ENCODE measurements around the gene MTSS2.

The MTSS2 gene

DNA sequence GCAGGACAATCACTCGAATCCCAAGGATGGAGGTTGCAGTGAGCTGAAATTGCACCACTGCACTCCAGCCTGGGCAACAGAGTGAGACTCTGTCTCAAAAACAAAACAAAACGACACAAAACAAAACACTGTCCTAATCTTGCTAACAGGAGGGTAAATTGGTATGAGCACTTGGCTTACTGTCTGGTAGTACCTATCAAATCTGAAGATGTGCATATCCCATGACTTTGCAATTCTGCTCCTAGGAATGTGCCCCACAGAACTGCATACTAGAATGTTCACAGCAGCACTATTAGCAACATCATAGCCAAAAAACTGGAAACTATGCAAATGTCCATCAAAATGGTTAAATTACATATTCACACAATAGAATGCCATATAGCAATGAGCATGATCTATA, 15.7 kb downstream of the MTSS2 start:
- no peak for DNase-seq

DNA sequence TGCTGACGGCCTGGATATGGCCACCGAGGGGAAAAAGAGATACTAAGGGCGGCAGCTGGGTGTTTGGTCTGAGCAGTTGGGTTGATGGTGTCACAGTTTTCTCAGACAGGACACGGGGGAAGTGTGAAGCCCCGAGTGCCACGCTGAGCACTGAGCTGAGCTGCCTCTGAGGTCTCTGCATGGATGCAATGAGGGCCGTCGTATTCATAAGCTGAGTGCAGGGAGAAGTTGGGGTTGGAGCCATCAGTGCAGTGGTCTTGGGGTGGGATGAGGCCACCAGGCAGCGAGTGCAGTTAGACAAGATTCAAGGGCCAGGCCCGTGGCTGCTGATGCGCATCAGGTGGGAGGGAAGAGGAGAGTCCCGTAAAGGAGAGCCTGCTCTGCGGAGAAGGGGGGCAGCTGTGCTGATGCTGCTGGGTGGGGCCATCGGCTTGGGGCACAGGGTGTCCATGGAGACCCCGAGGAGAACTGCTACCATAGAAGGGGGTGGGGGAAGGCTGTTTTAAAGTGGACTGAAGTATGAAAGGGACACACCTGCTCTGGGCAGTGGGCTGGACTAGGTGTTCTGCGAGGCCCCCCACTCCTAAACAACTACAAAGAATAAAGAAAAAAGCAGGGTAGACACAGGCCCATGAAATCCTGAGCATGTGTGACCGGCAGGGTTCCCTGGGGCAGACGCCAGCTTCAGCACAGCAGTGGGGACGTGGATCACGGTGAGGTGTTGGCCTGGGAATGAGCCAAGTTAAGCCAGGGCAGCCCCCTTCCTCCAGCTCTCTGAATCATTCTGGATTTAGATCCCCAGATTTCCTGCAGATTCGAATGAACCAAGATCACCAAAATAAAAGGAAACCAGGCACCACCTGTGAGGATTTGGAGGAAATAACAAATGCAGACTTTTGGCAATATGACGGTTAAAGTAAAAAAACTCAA, 19.8 kb downstream of the MTSS2 start:
- DNase-seq: no peak

DNA sequence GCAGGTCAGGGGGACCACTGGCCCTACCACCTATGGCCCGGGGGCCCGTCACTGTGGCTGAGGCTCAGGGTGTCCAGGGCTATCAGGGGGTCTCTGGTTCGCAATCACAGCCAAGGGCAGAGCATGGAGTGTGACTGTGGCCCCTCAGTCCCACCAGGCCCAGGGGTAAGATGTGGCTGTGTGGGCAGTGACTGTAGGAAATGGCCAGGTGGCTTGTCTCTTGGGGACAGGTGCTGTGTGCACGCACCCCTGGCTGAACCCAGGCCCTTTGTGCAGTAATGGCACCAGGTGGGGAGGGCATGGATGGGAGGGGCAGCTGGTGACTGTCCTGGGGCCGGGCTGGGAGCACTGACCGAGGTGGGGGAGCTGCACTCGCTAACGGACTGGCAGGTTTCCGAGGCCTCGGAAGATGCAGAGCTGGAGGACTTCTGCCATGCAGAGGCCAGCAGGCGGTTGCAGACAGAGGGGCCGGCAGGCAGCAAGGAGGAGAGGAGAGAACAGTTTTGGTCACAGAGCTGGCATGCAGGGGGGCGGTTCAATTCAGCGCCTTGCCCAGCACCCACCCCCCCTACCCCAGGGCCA, 20.6 kb downstream of the MTSS2 start:
- no peak for DNase-seq

DNA sequence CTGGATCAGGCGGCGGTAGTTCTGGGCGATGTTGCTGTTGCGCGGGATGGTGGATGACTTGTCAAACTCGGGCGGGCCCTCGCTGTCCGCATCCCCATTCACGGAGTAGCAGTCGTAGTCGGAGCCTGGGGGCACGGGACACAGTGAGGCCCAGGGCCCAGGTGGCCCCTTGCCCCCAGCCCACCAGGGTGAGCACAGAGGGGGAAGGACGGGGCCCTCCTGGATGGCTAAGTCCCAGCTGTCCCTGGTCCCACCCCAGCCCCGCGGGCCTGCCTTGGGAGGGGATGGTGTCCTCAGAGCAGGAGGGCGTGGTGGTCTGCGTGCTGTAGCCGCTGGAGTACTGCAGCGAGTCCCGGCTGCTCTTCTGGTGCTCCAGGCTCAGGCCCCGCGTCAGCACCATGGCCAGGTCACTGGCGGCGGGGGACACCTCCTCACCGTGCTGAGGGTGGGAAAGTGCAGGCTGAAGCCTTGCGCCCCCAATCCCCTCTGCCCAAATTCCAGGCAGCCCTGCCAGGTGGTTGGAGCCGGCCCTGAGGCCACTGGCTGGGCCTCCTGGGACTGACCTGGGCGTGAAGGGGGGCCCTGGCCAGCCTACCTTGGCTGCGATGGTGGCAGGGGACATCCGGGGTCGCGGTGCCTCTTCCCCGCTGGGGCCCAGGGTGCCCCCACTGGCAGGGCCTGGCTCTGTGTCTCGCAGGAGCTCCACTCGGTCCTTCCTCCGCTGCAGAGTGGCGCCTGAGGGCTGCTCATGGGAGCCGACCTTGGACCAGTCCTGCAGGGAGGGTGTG, 21.3 kb downstream of the MTSS2 start:
- DNase-seq: no peak

DNA sequence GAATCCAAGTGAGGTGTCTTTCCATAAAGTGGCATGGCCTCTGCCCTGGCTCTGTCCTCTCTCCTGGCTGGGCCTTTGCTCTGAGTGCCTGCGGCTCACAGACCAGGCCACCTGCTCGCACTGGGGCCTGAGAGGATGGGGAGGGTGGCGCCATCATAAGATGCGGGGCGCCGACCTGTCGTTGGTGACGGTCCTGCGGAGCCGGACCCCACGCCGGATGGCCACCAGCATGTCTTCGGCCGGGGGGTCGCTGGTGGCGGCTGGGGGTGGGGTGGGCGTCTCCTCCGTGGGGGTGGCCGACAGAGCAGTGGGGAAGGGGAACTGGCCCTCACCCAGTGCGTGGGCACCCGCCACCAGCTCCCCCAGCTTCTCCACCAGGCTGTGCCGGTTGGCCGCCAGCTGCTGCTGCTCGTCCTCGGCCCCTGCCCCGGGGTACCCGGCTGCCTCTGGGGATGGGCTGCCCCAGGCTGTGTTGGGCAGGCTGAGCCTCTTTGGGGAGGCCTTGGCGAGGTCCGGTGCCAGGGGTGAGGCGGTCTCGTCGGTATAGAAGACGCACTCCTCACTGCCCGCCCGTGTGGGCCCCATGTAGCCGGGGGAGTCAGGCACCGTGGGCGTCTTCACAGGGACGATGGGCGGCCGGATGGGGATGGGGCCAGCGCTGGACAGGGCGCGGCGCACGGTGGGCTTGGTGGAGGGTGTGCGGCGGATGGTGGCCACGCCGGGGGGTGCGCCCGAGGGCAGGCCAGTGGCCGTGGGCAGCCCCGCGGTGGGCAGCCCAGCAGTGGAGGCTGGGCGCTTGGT, 22.1 kb downstream of the MTSS2 start:
- DNase-seq: no peak

DNA sequence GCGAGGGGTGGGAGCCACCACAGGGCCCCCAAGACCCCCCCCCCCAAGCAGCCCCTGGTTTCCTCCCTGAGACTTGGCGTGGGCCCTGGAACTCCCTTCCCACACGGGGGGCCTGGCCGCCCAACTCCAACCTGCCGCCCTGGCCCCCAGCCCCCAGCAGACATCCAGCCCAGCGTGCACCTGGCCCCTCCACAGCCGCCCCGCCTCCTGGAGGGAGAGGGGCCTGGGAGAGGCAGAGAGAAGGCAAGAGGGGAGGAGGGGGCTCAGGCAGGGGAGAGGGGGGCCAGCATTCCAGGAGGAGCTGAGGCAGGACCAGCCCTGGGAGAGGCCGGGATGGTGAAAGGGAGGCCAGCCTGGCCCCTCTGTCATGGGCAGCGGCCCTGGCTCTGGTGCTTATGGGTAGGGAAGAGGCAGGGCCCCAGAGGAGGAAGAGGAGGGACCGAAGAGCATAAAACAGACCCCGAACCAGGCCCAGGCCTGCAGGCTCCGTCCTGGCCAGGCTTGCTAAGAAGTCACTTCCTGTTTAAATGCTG, 22.8 kb downstream of the MTSS2 start:
- DNase-seq: no peak

DNA sequence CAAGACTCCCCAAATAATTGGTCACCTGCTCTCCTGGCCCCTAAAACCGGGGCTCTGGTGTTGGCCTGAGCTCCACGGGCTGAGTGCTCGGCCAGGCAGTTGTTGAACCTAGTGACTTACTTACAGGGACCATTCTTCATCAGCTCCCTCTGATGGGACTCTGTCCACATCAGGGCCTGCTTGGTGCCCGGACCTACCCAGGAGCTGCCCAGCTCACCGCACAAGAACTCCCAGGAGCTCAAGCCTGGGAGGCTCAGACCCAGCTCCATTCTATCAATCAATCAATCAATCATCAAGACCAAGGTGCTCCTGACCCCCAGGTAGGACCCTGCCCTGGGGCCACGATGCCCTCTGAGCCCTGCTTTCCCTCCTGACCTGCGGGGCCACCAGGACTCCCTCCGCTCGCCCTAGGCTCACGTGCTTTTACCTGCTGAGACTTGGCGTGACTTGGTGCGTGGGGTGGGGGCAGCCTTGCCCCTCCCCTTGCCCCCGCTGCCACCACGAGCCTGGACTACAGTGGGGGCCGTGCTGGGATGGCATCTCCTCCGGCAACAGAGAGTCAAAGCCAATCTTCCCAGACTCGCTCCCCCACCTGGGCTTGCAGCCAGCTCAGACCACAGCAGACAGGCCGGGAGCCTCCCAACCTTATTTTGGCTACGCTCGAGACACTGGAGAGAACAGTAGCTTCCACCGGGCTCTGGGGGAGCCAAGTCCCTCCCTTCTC, 23.8 kb downstream of the MTSS2 start:
- DNase-seq: no peak

DNA sequence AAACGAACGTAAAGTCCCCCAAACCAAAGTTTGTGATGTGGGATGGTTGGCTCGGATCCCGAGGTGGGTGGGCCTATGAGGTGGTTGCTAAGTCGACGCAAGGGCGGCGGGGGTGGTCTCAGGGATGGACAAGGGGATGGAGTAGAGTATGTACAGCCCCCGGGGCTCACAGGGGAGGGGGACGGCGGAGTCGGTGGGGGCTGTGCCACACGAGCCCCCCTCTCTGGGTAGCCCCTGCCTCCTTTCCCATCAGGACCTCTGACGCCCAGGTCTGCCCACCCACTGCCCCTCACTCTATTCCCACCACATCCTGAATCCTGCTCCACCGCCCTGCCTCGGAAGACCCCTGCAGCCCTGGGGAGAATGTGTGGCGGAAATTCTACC, 24.3 kb downstream of the MTSS2 start:
- no peak for DNase-seq

DNA sequence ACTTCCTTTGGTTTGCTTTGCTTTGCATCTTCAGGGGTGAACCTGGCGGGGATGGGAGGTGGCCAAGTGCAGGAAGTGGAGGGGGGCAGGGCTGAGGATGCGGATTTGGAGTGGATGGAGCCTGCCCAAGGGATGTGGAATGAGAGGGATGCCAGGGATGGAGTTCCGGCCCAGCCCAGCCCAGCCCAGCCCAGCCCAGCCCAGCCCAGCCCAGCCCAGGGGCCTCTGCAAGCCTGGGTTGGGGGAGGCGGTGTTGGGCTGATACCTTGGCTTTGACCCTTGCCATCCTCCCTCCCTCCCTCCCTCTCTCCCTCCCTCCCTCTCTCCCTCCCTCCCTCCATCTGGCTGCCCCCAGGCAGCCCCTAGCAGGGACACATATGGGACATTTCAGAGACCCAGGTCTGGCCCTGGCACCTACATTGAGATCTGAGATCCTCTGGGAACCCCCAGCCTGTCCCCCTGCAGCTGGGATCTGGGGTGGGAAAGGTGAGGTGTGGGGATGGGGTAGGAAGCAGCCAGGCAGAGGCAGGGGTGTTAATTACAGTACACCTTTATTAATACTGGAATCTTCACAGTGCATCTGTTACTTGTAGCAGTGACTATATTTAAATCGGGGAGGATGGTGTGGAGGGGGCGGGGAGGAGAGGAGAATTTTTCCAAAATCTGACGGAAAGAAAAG, 25.0 kb downstream of the MTSS2 start:
- DNase-seq: no peak

DNA sequence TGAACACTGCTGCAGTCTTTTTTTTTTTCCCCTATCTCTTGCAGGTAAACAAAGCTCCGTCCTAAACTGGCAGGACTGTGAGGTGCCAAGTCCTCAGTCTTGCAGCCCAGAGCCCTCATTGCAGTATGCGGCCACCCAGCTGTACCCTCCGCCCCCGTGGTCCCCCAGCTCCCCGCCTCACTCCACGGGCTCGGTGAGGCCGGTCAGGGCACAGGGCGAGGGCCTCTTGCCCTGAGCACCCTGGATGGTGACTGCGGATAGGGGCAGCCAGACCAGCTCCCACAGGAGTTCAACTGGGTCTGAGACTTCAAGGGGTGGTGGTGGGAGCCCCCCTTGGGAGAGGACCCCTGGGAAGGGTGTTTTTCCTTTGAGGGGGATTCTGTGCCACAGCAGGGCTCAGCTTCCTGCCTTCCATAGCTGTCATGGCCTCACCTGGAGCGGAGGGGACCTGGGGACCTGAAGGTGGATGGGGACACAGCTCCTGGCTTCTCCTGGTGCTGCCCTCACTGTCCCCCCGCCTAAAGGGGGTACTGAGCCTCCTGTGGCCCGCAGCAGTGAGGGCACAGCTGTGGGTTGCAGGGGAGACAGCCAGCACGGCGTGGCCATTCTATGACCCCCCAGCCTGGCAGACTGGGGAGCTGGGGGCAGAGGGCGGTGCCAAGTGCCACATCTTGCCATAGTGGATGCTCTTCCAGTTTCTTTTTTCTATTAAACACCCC, 25.7 kb downstream of the MTSS2 start:
- DNase-seq: no peak

DNA sequence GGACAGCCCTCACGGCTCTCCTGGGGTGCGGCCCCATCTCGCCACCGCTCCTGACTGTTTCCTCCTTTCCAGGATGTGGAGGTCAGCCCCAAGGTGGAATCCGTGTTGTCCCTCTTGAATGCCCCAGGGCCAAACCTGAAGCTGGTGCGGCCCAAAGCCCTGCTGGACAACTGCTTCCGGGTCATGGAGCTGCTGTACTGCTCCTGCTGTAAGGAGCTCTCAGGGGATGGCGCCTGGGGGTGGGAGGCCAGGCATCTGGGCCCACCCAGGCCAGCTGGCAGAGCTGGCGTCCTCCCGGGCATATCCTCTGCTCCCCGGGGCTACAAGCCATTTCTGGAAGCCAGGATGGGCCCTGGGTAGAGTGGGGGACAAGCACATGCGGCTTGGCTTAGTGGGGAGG, 26.3 kb downstream of the MTSS2 start:
- DNase-seq: no peak

DNA sequence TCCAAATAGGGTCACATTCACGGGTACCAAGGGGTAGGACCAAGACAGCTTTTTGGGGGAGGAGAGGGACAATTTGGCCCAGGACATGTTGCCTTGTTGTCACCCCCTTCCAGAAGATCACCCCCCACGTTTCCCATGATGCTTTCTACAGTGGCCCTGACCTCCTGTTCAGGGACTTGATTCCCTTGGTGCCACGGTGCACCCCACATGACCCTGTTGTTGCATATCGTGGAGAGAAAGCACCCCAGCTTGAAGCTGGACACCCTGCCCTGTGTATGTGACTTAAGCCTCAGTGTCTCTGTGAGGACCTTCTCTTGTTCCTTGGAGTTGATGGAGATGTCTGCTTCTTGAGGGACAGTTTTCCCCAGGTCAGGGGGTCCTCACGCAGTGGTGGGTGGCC, 26.9 kb downstream of the MTSS2 start:
- no peak for DNase-seq

DNA sequence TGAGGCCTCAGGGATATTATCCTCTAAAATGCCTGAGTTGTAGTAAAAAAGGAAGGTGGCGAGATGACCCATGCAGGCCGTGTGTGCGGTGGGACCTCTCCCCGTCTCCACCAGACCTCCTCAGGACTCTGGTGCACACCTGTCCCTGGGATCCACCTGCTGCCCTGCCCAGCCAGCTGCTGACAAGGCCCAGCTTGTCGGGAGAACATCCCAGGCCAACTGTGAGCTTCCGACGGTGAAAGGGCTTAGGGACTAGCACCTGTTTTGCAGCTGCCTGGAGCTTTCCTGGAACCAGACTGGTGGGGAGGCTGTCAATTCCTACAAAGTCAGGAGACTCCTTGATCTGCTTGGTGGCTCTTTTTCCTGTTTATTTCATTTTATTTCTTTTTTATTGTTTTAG, 27.9 kb downstream of the MTSS2 start:
- no peak for DNase-seq

DNA sequence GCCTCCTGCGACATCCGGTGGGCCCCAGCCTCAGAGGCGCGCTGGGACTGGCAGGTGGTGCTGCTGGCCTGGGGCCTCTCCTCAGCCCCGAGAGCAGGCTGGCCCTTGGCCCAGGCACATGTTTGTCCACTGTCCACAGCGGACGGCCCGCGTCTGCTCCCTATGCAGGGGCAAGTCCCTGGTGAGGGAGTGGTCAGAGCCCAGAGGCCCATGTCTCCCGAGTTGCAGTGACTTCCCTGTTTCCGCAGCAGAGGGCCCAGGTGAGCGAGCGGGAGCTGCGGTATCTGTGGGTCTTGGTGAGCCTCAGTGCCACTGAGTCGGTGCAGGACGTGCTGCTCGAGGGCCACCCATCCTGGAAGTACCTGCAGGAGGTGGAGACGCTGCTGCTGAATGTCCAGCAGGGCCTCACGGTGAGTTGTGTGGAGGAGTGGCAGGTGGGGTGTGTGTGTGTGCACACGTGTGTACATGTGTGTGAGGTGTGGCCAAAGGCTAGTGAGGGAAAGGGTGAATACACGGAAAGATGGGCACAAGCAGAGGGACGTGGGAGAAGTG, 29.1 kb downstream of the MTSS2 start:
- DNase-seq: no peak

DNA sequence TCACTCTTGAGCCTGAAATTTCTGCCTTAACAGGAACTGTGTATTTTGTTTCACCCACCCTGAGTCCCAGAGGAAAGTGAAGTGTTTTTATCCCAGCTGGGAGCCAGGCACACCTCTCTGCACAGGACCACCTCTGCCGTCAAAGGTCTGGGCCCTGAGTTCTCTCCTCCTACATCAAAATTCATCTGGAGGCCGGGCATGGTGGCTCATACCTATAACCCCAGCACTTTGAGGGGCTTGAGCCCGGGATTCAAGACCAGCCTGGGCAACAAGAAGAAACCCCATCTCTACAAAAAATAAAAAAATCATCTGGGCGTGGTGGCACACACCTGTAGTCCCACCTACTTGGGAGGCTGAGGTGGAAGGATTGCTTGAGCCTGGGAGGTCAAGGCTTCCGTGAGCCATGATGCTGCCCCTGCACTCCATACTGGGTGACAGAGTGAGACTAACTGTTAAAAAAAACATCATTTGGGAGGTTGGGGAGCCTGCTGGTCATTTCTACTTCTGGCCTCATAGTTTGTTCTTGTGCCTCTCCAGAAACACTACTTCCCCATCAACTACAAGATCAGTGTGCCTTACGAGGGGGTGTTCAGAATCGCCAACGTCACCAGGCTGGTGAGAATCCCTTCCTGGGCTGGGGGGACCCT, 29.7 kb downstream of the MTSS2 start:
- DNase-seq: no peak

DNA sequence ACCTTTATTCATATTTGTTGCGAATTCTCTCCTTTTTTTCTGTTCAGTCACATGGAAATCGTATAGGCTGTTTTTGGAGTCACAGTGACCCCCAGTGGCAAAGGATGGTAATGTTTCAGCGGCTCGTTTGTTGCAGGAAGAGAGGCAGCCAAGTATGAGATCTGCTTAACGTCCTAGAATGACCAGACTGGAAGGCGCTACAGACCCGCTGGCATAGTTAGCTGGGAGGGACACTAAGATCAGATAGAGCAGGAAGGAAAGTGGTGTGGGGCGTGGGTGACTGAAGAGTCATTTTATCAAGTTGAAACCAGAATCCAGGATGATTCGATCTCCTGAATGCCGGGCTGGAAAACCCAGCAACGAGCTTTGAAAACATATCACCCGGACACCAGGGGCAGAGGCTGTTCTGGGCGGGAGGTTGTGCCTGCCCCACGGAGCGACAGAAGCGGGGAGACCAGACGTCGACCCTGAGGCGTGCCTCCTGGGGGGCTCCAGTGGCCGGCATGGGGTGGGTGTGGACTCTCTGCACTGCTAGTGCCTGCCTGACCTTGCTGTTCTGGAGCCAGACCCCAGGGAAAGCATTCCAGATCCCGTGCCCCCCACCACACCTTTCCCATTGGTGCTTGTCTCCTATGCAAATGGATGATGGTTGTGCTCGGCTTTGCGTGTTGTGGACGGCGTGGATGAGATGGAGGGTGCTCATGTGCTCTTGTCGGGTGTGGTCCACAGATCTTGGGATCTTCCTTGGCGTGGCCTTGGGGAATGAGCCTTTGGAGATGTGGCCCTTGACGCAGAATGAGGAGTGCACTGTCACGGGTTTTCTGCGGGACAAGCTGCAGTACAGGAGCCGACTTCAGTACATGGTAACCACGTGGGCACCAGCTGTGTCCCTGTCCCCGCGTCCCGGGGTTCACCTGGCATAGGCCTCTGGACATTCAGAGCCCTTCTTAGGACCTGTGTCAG, 31.8 kb downstream of the MTSS2 start:
- peak; percentile 45 for DNase-seq

DNA sequence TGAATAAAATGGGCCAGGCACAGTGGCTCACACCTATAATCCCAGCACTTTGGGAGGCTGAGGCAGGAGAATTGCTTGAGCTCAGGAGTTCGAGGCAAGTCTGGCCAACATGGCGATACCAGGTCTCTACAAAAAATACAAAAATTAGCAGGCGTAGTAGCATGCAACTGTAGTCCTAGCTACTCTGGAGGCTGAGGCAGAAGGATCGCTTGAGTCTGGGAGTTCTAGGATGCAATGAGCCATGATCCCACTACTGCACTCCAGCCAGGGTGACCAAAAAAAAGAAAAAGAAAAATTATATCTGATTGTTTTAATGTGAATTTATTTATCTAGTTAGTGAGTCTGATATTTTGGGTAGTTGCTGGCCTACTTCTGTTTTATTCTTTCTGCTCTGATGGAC, 32.4 kb downstream of the MTSS2 start:
- no peak for DNase-seq

DNA sequence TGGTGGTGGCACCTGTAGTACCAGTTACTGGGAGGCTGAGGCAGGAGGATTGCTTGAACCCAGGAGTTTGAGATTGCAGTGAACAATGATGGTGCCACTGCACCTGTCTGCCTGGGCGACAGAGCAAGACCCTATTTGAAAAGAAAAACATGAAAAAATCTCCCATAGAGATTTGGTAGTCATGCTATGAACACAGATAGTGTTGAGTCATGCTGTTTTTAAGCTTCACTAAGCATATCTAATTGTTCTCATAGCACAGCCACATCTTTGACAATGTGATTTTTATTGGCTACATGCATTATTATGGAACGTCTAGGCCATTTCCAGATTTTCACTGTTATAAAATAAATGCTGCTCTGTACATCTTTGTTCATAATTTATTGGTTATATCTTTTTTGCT, 33.5 kb downstream of the MTSS2 start:
- no peak for DNase-seq

DNA sequence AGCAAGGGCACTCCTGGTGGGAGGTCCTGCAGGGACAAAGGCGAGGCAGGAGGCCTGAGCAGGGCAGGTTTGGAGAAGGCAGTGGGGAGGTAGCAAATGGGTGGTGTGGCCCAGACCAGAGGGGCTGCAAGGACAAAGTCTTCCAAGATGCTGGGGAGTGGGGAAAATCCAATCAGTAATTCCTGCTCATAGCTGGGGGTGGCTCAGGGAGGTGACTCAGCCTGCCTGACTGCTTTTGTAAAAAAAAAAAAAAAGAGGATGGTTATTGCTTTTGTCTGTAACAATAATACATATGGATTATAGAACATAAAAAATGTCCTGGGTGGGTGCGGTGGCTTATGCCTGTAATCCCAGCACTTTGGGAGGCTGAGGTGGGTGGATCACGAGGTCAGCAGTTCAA, 34.3 kb downstream of the MTSS2 start:
- no peak for DNase-seq
